Germinal center (tissue), 1 donor: ENCODE results near the gene CLEC16A.

Experiments
- DNase-seq: peaks from one replicate; pipeline ENCODE4 v3.0.0; 2012; ENCODE audit warnings: mixed read lengths, low spot score

Gene CLEC16A, protein sequence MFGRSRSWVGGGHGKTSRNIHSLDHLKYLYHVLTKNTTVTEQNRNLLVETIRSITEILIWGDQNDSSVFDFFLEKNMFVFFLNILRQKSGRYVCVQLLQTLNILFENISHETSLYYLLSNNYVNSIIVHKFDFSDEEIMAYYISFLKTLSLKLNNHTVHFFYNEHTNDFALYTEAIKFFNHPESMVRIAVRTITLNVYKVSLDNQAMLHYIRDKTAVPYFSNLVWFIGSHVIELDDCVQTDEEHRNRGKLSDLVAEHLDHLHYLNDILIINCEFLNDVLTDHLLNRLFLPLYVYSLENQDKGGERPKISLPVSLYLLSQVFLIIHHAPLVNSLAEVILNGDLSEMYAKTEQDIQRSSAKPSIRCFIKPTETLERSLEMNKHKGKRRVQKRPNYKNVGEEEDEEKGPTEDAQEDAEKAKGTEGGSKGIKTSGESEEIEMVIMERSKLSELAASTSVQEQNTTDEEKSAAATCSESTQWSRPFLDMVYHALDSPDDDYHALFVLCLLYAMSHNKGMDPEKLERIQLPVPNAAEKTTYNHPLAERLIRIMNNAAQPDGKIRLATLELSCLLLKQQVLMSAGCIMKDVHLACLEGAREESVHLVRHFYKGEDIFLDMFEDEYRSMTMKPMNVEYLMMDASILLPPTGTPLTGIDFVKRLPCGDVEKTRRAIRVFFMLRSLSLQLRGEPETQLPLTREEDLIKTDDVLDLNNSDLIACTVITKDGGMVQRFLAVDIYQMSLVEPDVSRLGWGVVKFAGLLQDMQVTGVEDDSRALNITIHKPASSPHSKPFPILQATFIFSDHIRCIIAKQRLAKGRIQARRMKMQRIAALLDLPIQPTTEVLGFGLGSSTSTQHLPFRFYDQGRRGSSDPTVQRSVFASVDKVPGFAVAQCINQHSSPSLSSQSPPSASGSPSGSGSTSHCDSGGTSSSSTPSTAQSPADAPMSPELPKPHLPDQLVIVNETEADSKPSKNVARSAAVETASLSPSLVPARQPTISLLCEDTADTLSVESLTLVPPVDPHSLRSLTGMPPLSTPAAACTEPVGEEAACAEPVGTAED

DNA sequence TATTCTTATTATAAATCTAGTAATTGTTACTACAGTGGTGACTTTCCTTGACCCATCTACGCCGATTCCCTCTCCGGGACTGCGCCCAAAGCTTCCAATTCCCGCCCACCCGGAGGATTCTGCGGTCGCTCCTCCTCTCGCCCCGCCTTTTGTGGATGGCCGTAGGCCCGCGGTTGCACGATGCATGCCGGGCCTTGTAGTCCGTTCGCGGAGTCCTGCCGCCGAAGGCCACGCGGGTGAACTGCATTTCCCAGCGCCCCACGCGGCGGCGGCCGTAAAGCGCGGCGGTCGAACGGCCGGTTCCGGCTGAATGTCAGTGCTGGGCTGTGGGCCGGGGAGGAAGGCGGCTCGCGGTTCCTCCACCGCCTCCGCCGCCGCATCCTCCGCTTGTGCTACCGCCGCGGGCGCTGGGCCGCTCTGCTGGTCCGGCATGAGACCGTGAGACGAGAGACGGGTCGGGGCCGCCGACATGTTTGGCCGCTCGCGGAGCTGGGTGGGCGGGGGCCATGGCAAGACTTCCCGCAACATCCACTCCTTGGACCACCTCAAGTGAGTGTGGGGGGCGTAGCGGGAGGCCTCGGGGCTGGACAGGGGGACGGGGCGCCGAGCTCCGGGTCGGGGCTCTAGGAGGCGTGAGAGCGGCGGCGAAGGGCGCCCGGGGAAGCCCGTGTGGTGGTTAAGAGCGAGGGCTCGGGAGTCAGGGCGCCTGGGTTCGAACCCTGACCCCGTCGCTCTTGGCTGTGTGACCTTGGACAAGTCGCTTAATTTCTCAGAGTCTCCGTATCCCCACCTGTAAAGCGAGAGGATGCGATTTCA is at the start of gene CLEC16A:
Gene CLEC16A (plus strand): TSS at position 316 of the 816 bp plus-strand sequence. CDS start 154 bp downstream, at position 470.
- peak; percentile 93 for DNase-seq

DNA sequence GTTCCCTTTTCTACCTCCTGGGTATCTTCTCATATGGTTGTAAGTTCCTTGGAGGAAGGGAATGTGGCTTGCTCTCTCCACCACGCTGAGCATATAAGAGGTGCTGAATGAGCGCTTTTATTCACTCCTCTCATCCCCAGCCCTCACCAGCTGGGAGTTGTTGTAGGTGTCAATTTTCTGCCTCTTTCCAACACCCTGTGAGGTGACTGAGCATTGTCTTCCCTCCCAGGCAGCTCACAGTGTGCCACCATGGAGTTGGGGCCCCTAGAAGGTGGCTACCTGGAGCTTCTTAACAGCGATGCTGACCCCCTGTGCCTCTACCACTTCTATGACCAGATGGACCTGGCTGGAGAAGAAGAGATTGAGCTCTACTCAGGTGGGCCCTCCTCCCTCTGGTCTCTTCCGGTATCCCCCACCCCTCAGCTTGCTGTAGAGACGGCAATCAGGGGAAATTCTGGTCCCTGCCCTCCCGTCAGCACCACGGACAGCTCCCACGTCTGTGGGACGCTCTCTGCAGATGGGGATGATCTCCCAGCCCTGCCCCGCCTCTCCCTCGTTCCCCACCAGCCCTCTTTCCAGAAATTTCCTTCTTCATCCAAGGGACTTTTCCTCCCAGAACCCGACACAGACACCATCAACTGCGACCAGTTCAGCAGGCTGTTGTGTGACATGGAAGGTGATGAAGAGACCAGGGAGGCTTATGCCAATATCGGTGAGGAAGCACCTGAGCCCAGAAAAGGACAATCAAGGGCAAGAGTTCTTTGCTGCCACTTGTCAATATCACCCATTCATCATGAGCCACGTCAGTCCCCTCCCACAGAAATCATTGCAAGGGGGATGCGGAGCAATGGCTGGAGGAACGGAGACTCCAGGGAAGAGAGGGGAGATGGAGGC is 49.1 kb upstream of the CLEC16A start:
- DNase-seq, result peak; percentile 56

DNA sequence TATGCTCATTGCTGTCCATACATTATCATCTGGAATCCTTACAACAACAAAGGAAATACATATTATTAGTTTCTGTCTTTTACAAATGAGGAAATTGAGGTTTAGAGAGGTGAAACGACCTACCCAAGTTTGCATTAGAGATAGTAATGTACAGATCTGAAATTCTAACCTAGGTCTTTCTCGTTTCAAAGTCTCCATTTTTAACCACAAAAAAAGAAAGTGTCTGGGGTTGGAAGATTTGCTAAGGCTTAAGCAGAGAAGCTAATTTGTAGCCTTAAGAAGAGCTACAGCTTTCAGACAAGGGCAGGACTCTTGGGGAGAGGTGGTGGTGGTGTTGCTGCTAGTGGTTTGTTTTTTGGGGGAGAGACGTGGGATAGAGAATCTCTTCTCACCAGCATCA is 48.2 kb upstream of the CLEC16A start:
- no peak for DNase-seq

DNA sequence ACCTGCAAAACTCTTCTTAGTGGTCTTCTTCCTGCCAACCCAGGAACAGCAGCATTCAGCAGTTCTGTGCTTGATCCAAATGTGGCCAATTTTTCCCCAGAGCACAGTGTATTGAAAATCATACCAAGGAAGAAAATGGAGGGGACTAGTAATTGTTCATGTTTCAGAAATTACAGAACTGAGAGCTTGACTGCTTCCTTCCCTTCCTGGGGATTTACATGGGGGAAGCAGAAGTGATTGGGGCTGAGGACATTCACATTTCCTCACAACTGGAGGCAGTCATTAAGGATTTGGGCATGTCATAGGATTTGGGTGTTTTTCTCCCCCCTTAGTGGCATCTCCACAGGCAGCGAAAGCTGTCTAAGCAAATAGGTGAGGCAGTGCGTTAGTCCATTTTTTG is 47.6 kb upstream of the CLEC16A start:
- no peak for DNase-seq

DNA sequence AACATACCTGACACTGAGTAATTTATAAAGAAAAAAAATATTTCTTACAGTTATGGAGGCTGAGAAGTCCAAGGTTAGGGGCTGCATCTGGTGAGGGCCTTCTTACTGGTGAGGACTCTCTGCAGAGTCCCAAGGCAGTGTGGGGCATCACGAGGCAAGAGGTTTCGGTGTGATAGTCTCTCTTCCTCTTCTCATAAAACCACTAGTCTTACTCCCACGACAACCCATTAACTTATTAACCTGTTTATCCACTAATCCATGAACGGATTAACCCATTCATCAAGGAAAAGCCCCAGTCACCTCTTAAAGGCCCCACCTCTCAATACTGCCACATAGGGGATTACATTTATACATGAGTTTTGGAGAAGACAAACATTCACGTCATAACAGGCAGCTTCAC is 47.2 kb upstream of the CLEC16A start:
- DNase-seq, result no peak

DNA sequence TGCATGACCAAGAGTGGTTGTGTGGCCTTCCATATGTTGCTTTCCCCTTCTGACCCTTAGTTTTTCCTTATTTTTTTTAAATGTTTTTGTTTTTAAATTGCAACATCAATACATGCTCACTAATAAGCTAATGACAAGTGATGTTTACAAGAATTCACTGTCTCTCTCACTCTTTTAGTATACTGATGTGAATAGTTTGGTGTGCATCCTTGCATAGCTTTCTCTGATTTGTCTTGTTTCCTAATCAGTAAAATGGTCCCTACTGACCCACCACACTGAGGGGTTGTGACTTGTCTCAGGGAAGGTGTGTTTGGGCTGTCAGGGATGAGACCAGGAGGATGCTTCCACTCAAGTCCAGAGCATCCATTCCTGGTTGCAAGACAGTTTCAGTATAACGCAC is 41.4 kb upstream of the CLEC16A start:
- no peak for DNase-seq

DNA sequence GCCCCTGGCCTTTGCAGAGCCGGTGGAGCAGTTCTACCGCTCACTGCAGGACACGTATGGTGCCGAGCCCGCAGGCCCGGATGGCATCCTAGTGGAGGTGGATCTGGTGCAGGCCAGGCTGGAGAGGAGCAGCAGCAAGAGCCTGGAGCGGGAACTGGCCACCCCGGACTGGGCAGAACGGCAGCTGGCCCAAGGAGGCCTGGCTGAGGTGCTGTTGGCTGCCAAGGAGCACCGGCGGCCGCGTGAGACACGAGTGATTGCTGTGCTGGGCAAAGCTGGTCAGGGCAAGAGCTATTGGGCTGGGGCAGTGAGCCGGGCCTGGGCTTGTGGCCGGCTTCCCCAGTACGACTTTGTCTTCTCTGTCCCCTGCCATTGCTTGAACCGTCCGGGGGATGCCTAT is 37.9 kb upstream of the CLEC16A start:
- no peak for DNase-seq

DNA sequence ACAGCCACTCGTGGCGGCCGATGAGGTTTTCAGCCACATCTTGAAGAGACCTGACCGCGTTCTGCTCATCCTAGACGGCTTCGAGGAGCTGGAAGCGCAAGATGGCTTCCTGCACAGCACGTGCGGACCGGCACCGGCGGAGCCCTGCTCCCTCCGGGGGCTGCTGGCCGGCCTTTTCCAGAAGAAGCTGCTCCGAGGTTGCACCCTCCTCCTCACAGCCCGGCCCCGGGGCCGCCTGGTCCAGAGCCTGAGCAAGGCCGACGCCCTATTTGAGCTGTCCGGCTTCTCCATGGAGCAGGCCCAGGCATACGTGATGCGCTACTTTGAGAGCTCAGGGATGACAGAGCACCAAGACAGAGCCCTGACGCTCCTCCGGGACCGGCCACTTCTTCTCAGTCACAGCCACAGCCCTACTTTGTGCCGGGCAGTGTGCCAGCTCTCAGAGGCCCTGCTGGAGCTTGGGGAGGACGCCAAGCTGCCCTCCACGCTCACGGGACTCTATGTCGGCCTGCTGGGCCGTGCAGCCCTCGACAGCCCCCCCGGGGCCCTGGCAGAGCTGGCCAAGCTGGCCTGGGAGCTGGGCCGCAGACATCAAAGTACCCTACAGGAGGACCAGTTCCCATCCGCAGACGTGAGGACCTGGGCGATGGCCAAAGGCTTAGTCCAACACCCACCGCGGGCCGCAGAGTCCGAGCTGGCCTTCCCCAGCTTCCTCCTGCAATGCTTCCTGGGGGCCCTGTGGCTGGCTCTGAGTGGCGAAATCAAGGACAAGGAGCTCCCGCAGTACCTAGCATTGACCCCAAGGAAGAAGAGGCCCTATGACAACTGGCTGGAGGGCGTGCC is 37.2 kb upstream of the CLEC16A start:
- DNase-seq, result no peak

DNA sequence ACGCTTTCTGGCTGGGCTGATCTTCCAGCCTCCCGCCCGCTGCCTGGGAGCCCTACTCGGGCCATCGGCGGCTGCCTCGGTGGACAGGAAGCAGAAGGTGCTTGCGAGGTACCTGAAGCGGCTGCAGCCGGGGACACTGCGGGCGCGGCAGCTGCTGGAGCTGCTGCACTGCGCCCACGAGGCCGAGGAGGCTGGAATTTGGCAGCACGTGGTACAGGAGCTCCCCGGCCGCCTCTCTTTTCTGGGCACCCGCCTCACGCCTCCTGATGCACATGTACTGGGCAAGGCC is 36.7 kb upstream of the CLEC16A start:
- no peak for DNase-seq

DNA sequence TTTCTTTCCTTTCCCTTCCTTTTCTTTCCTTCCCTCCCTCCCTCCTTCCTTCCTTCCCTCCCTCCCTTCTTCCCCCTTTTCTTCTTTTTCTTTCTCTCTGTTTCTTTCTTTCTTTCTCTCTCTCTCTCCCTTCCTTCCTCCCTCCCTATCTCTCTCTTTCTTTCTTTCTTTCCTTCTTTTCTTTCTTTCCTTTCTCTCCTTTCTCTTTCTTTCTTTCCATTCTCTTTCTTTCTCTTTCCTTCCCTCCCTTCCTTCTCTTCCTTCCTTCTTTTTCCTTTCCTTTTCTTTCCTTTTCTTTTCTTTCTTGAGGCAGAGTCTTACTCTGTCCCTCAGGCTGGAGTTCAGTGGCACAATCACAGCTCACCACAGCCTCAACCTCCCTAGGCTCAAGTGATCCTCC is 33.1 kb upstream of the CLEC16A start:
- no peak for DNase-seq

DNA sequence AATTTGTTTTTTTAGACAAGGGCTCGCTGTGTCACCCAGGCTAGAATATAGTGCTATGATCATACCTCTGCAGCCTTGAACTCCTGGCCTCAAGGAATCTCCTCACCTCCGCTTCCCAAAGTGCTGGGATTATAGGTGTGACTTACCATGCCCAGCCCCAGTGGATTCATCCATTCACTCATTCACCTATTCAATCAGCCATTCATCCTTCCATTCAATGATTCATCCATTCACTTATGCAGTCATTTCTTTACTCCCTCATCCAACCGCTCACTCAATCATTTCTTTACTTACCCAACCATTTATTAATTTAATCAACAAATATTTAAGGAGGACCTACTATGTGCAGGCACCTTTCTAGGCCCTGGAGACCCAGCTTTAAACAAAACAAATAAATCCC is 27.8 kb upstream of the CLEC16A start:
- no peak for DNase-seq

DNA sequence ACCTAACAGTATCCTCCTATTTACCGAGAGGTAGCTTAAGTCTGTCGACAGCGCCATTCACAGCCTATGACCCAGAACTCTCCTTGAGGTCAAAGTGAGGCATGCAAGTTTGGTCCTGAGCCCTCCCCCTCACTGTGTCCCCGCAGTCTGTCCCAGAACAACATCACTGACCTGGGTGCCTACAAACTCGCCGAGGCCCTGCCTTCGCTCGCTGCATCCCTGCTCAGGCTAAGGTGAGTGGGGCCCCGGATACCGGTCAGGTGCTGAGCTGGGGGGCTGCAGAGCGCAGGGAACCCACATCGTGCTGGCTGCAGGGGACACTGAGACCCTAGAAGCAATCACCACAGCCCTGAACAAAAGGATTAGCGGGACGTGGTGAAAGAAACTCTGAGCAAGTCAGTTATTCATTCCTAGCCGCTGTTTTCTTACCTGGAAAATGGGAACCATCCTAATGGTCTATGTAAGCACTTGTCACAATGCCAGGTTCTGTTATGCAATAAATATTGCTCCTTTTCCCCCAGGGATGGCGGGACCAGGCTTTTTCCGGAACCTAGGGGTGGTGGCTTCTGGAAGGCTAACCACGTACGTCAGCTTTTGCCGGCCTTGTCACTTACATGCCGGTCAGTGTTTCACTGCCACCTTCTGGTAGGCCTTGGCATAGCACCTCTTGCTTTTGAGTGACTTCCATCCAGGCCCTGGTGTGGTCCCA is 25.9 kb upstream of the CLEC16A start:
- peak; percentile 77 for DNase-seq

DNA sequence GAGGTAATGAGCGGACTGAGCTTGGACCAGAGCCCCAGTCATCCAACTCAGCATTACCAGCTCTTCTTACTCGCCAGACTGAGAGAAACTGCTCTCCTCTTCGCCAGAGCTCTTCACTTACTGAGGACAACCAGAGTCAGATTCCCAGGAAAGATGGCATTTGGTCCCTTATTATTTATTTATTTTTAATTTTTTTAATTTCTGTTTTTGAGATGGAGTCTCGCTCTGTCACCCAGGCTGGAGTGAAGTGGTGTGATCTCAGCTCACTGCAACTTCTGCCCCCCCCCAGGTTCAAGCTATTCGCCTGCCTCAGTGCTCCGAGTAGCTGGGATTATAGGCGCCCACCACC is 25.4 kb upstream of the CLEC16A start:
- DNase-seq, result no peak

DNA sequence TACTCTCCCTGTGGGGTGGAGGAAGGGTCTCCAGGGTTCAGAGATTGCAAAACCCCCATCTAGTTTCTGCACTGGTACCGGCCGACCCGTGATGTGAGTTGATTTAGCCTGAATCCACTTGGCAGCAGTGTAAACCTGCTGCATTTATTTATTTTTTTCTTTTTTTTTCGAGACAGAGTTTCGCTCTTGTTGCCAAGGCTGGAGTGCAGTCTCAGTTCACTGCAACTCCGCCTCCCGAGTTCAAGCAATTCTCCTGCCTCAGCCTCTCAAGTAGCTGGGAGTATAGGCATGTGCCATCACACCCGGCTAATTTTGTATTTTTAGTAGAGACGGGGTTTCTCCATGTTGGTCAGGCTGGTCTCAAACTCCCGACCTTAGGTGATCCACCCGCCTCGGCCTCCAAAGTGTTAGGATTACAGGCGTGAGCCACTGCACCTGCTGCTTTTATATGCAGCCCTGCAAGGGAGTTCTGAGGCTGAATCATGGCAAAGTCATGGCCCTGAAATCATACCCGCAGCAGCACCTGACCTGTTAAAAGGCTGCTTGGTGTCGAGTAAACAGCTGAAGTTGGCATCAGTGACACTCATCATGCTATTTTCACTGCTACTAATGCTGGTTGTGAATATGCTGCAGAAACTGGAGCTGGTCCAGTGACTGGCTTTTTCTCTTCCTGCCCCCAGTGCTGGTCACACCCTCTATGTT is 23.5 kb upstream of the CLEC16A start:
- no peak for DNase-seq

DNA sequence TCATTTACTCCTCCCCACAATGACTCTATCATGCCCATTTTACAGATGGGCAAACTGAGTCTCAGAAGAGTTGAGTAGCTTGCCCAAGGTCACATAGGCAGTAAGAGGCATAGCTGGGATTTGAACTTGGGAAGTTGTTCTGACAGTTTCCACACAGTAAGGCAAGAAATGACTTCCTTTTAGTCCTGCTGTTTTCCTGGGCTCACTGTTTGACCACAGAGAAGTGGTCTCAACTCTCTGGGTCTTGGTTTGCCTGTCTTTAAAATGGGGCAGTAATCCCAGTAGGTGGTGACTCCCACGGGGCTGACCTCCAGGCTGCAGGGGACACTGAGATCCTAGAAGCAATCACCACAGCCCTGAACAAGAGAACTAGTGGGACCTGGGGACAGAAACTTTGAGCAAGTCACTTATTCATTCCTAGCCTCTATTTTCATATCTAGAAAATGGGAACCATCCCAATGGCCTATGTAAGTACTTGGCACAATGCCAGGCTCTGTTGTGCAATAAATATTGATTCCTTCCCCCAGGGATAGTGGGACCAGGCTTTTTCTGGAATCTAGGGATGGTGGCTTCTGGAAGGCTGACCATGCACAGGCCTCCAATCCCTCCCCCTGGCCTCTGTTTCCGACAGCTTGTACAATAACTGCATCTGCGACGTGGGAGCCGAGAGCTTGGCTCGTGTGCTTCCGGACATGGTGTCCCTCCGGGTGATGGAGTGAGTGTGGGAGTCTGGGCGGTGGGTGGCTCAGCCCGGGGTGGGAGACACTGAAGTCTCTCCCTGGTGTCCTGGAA is 22.6 kb upstream of the CLEC16A start:
- DNase-seq, result no peak

DNA sequence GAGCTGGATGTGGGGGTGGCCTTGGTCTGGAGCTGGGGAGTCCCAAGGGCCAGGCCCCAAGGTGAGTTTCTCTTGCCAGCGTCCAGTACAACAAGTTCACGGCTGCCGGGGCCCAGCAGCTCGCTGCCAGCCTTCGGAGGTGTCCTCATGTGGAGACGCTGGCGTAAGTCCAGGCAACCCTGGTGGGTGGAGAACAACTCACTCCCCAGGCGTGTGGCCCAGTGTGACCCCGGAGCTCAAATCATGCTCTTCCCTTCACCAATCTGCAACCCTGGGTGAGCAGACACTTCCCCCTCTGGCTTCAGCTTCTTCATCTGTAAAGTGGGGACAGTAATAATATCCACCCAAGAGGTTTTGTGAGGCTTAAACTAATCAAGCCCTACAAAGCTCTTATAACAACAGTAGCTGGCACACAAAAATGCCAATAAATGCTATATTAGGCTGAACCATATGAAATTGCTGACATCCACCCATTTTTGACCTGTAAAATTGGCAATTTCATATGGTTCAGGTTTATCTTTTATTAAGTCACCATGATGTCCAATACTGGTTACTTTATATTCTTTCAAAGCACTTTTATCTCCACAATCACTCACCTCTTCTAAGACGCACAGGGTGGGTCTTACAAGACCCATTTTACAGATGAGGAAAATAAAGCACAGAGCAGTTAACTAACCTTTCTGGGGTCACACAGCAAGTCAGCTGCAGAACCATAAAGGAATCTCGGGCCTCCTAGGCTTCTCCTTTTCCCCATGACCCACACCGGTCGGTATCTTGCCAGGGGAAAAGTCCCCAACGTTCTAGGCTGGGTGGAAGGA is 21.8 kb upstream of the CLEC16A start:
- no peak for DNase-seq

DNA sequence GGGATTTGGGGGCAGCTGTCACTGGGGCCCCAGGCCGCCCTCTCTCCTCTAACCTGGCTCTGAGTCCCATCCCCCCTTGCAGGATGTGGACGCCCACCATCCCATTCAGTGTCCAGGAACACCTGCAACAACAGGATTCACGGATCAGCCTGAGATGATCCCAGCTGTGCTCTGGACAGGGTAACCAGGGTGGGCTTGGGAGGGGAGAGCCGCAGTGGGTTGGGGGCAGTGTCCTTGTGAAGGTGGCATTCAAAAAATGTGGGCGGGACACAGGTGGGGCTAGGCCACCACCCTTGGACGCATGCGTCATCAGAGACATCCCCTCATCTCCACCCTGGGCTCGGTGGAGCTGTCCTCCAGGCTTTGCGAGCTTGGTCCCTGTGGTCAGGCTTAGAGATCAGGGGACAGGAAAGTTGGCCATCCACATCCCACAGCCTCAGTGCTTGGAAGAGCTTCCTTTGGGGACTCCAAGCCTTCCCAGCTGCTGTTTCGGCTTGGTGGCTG is 21.2 kb upstream of the CLEC16A start:
- no peak for DNase-seq
